Keratinocyte (primary cell): ENCODE results near the gene EIF2S1. TPM values are rescaled to one million over a fixed set of nuclear protein-coding genes. Genes with fewer than 3 reads are reported as not detected.

ENCODE experiments used
- DNase-seq: peaks from one replicate; pipeline ENCODE4 v3.0.0-alpha.2; 2011; ENCODE audit warnings: low read depth, missing footprints, low spot score
- FAIRE-seq: peaks from 2 replicates; lab custom pipeline; 2011; peaks lifted over from hg19 to GRCh38; lab: Jason Lieb, UNC
- H2AFZ ChIP-seq: 2 replicates; pipeline ENCODE4 v1.6.0; 2012; ENCODE audit warnings: low read length, control low read depth, inconsistent platforms; ENCODE audit not compliant: control insufficient read depth
- H3K27ac ChIP-seq: 2 replicates; pipeline ENCODE4 v1.5.1; 2011; ENCODE audit warnings: low read length; ENCODE audit not compliant: control insufficient read depth, insufficient read depth
- H3K27me3 ChIP-seq: 3 replicates; pipeline ENCODE4 v1.6.0; 2011; ENCODE audit warnings: low read length; ENCODE audit not compliant: control insufficient read depth, insufficient read depth; ENCODE audit errors: extremely low read depth
- H3K36me3 ChIP-seq, 2 experiments: 2 replicates in 1 of 2; 3 replicates in 1 of 2; pipeline ENCODE4 v1.5.1; 2011; ENCODE audit warnings: low read length in 2 of 2, mild to moderate bottlenecking in 1 of 2; ENCODE audit not compliant: control insufficient read depth in 2 of 2, insufficient read depth in 2 of 2; ENCODE audit errors: extremely low read depth in 1 of 2
- H3K4me1 ChIP-seq: 3 replicates; pipeline ENCODE4 v1.5.1; 2011; ENCODE audit warnings: low read length; ENCODE audit not compliant: control insufficient read depth, insufficient read depth; ENCODE audit errors: extremely low read depth
- H3K4me2 ChIP-seq: 3 replicates; pipeline ENCODE4 v1.6.0; 2011; ENCODE audit warnings: low read depth, low read length; ENCODE audit not compliant: control insufficient read depth, insufficient read depth; ENCODE audit errors: extremely low read depth
- H3K4me3 ChIP-seq, 3 experiments: fragments of 200-600 bp in 1 of 3; sonication (generic) in 1 of 3; 2 replicates in 2 of 3; 3 replicates in 1 of 3; pipeline ENCODE4 v1.5.1; 2011 to 2016; ENCODE audit warnings: low read length in 3 of 3, mild to moderate bottlenecking in 3 of 3, control low read depth in 2 of 3, inconsistent platforms in 1 of 3, low read depth in 1 of 3, mixed read lengths in 1 of 3, mixed run types in 1 of 3, moderate library complexity in 1 of 3; ENCODE audit not compliant: control insufficient read depth in 2 of 3, insufficient read depth in 2 of 3; ENCODE audit errors: extremely low read depth in 1 of 3
- H3K79me2 ChIP-seq: 2 replicates; pipeline ENCODE4 v1.6.0; 2012; ENCODE audit warnings: low read length; ENCODE audit not compliant: control insufficient read depth, insufficient read depth
- H3K9ac ChIP-seq: 3 replicates; pipeline ENCODE4 v1.6.0; 2011; ENCODE audit warnings: low read length; ENCODE audit not compliant: control insufficient read depth, insufficient read depth; ENCODE audit errors: extremely low read depth
- H3K9me1 ChIP-seq: 3 replicates; pipeline ENCODE4 v1.6.0; 2011; ENCODE audit warnings: low read length; ENCODE audit not compliant: control insufficient read depth, insufficient read depth; ENCODE audit errors: extremely low read depth
- H3K9me3 ChIP-seq: 2 replicates; pipeline ENCODE4 v1.5.1; 2012; ENCODE audit warnings: low read depth, low read length; ENCODE audit not compliant: control insufficient read depth
- H4K20me1 ChIP-seq: 3 replicates; pipeline ENCODE4 v1.6.0; 2011; ENCODE audit warnings: low read length; ENCODE audit not compliant: control insufficient read depth, insufficient read depth; ENCODE audit errors: extremely low read depth
- CTCF ChIP-seq, 3 experiments: IDR thresholded peaks in 1 of 3; conservative IDR thresholded peaks in 1 of 3; optimal IDR thresholded peaks in 1 of 3; 2 replicates in 2 of 3; 3 replicates in 1 of 3; pipeline versions ENCODE3 to v1.5.1; 2011; ENCODE audit warnings: low read length in 3 of 3, mild to moderate bottlenecking in 3 of 3, moderate library complexity in 2 of 3, control low read depth in 1 of 3, inconsistent platforms in 1 of 3; ENCODE audit not compliant: insufficient read depth in 2 of 3; ENCODE audit errors: extremely low read depth in 1 of 3
- EZH2 ChIP-seq: IDR thresholded peaks from one replicate; pipeline ENCODE4 v1.6.1; 2012; ENCODE audit warnings: inconsistent platforms, mild to moderate bottlenecking, low read length, moderate library complexity
- dilution Hi-C: fragments of 300-500 bp; cut with MboI; formaldehyde crosslinking; loops from one replicate; pipeline ENCODE4 v1.7.0; 2020; ENCODE audit warnings: low sequenced_read_pairs; ENCODE audit not compliant: extremely low pct_ligation_motif_present
- polyA plus RNA-seq, 5 experiments: library from polyadenylated mRNA; depleted of rRNA in 3 of 5; stranded (reverse) in 3 of 5; stranded (forward) in 1 of 5; unstranded in 1 of 5; fragments of >200 nt; gene quantifications; 1 replicate in 1 of 5; 2 replicates in 3 of 5; 3 replicates in 1 of 5; pipeline versions ENCODE4 v1.2.1 to v1.2.3, GENCODE V29; 2011 to 2012; ENCODE audit warnings: missing spikeins in 2 of 5, low read depth in 1 of 5, low replicate concordance in 1 of 5

Gene EIF2S1
- polyA plus RNA-seq, 1 donor (not counting 4 experiments of a cell fraction or from before 2014, with no cell fraction given): 294 TPM

GRCh38 chr14:67425608-67426007 is 65.5 kb downstream of the EIF2S1 start:
- Histone ChIP-seq H3K4me3 (no peak overlapping the region), H3K36me3 (no peaks in the 10 kb centered on the region), H3K27ac (peak overlapping the region; percentile 68), H3K27me3 (no peaks in the 10 kb centered on the region), H2AFZ (peak overlapping the region; percentile 8), H3K4me1 (peaks cover 28% of the 10 kb centered on the region), H3K9me1 (no peaks in the 10 kb centered on the region), H4K20me1 (no peaks in the 10 kb centered on the region), H3K9ac (no peak overlapping the region), H3K9me3 (no peaks in the 10 kb centered on the region), H3K79me2 (no peaks in the 10 kb centered on the region), H3K4me2 (no peak overlapping the region)
- TF ChIP-seq EZH2: no peak
- no peak for TF ChIP-seq CTCF (optimal IDR thresholded peaks at IDR 0.05 in 1 of 3, IDR thresholded peaks at IDR 0.05 in 1 of 3, conservative IDR thresholded peaks at IDR 0.05 in 1 of 3; ENCODE audit: extremely low read depth in 1 of 3, insufficient read depth in 2 of 3, low read length in 3 of 3)
- dilution Hi-C loops: no loop called here
- DNase-seq (no peak), FAIRE-seq (no peak)

GRCh38 chr14:67426161-67426560 is 66.0 kb downstream of the EIF2S1 start:
- DNase-seq: no peak
- TF ChIP-seq CTCF (optimal IDR thresholded peaks at IDR 0.05 in 1 of 3, IDR thresholded peaks at IDR 0.05 in 1 of 3, conservative IDR thresholded peaks at IDR 0.05 in 1 of 3; ENCODE audit: extremely low read depth in 1 of 3, insufficient read depth in 2 of 3, low read length in 3 of 3): no peak
- no peak for TF ChIP-seq EZH2
- Histone ChIP-seq H3K79me2 (no peaks in the 10 kb centered on the region), H4K20me1 (no peaks in the 10 kb centered on the region), H3K27ac (peak overlapping the region; percentile 68), H3K4me3 (peak overlapping the region in 1 of 3 experiments; percentile 32), H3K9me1 (no peaks in the 10 kb centered on the region), H3K9me3 (no peaks in the 10 kb centered on the region), H3K27me3 (no peaks in the 10 kb centered on the region), H3K4me2 (peak overlapping the region; percentile 55), H3K4me1 (peaks cover 28% of the 10 kb centered on the region), H3K36me3 (no peaks in the 10 kb centered on the region), H3K9ac (peak overlapping the region; percentile 59), H2AFZ (peak overlapping the region; percentile 74)
- dilution Hi-C loops: no loop called here
- peak; percentile 5 for FAIRE-seq
